Uterus (tissue), 4 donors: ENCODE measurements around the gene GATA6. TPM values are rescaled to one million over a fixed set of nuclear protein-coding genes. Genes with fewer than 3 reads are reported as not detected.
A peak's percentile ranks its signal among the peaks of the same experiment; 100 is the strongest.

ENCODE experiments used
- DNase-seq, 2 donors: peaks; one replicate each; pipeline ENCODE4 v3.0.0-alpha.2; 2019 to 2020
- H3K27ac ChIP-seq, 2 donors: fragments of 200-600 bp; sonication (generic); 1 replicate in 1 of 2; 2 replicates in 1 of 2; pipeline ENCODE4 v1.5.1; 2016 to 2018
- H3K27me3 ChIP-seq, 2 donors: fragments of 200-600 bp; sonication (generic); one replicate each; pipeline ENCODE4 v1.5.1; 2018 to 2019; ENCODE audit warnings: control low read depth in 1 of 2
- H3K36me3 ChIP-seq, 2 donors: fragments of 200-600 bp; sonication (generic); one replicate each; pipeline ENCODE4 v1.5.1; 2019; ENCODE audit warnings: control low read depth in 1 of 2
- H3K4me1 ChIP-seq, 2 donors: fragments of 200-600 bp; sonication (generic); one replicate each; pipeline ENCODE4 v1.5.1; 2018 to 2019; ENCODE audit warnings: control low read depth in 1 of 2
- H3K4me3 ChIP-seq, 2 donors: fragments of 200-600 bp; sonication (generic); 1 replicate in 1 of 2; 2 replicates in 1 of 2; pipeline ENCODE4 v1.5.1; 2018 to 2019; ENCODE audit warnings: mild to moderate bottlenecking in 1 of 2
- H3K9me3 ChIP-seq, 2 donors: fragments of 200-600 bp; sonication (generic); one replicate each; pipeline ENCODE4 v1.5.1; 2019; ENCODE audit warnings: control low read depth in 1 of 2
- CTCF ChIP-seq, 4 experiments: fragments of 200-600 bp in 2 of 4; fragments of 450-650 bp in 2 of 4; sonication (generic) in 2 of 4; IDR thresholded peaks; one replicate each; pipeline ENCODE4 v1.5.1; 2016 to 2019; ENCODE audit warnings: antibody characterized with exemption in 4 of 4, mild to moderate bottlenecking in 2 of 4, moderate library complexity in 1 of 4
- POLR2A ChIP-seq, 2 donors: fragments of 450-650 bp; IDR thresholded peaks; one replicate each; pipeline ENCODE4 v1.6.1; 2016; ENCODE audit warnings: antibody characterized with exemption in 2 of 2, mild to moderate bottlenecking in 1 of 2, moderate library complexity in 1 of 2
- intact Hi-C: fragments of 100-400 bp; cut with DNase I; formaldehyde crosslinking; loops from one replicate; pipeline ENCODE4 v1.15.1; 2023; ENCODE audit warnings: low total_unique reads
- total RNA-seq, 4 donors: library from RNA; depleted of rRNA in 3 of 4; stranded (reverse); fragments of >200 nt in 3 of 4; gene quantifications; one replicate each; pipeline versions ENCODE4 v1.1.0 to v1.2.4, GENCODE V29; 2014 to 2023
- donor health status: DM: yes; HTN: yes; CAD: no.

The GATA6 gene
- 10 to 100 TPM; 28.2 to 59.6 (median 39.5) TPM for total RNA-seq

GRCh38 chr18:22169011-22169888 lies at the start of gene GATA6:
Gene GATA6, plus strand, starts transcription at chr18:22169589. Its CDS starts 1,556 bp downstream, at chr18:22171145.
- H3K4me1 ChIP-seq = no peaks in the 10 kb centered on the region
- peak within 1 kb of the TSS; percentile 99 to 100 for H3K27ac ChIP-seq
- peak within 1 kb of the TSS; percentile 89 to 96 for H3K4me3 ChIP-seq
- TF ChIP-seq POLR2A (IDR thresholded peaks at IDR 0.05) (peak; percentile 81 to 90), CTCF (IDR thresholded peaks at IDR 0.05) (peak; percentile 27 to 64 (median 60))
- H3K36me3 ChIP-seq = no peaks in the 10 kb centered on the region
- H3K9me3 ChIP-seq = no peaks in the 10 kb centered on the region
- DNase-seq = peak; percentile 93 to 95
- intact Hi-C loops = loop anchor here (10.0 kb wide), 1 partner anchor 396 kb away; no protein-coding TSS in a partner anchor
- no peaks in the 10 kb centered on the region for H3K27me3 ChIP-seq

GRCh38 chr18:22124970-22125369 lies 44.4 kb upstream of the GATA6 start:
- no peak for TF ChIP-seq POLR2A (IDR thresholded peaks at IDR 0.05)
- no peak for TF ChIP-seq CTCF (IDR thresholded peaks at IDR 0.05)
- intact Hi-C loops = no loop called here
- no peaks in the 10 kb centered on the region for H3K36me3 ChIP-seq
- no peaks in the 10 kb centered on the region for H3K9me3 ChIP-seq
- H3K27ac ChIP-seq = no peak overlapping the region
- H3K27me3 ChIP-seq = no peaks in the 10 kb centered on the region
- no peak overlapping the region for H3K4me3 ChIP-seq
- no peak for DNase-seq
- no peaks in the 10 kb centered on the region for H3K4me1 ChIP-seq

GRCh38 chr18:22128954-22129353 lies 40.4 kb upstream of the GATA6 start:
- no peak for TF ChIP-seq POLR2A (IDR thresholded peaks at IDR 0.05)
- TF ChIP-seq CTCF (IDR thresholded peaks at IDR 0.05) = no peak
- intact Hi-C loops = no loop called here
- DNase-seq = no peak
- Histone ChIP-seq H3K9me3 (no peaks in the 10 kb centered on the region), H3K27ac (no peak overlapping the region), H3K27me3 (no peaks in the 10 kb centered on the region), H3K4me3 (no peak overlapping the region), H3K4me1 (no peaks in the 10 kb centered on the region), H3K36me3 (no peaks in the 10 kb centered on the region)

GRCh38 chr18:22129778-22130177 lies 39.6 kb upstream of the GATA6 start:
- H3K27ac ChIP-seq = no peak overlapping the region
- H3K36me3 ChIP-seq = no peaks in the 10 kb centered on the region
- no peaks in the 10 kb centered on the region for H3K9me3 ChIP-seq
- TF ChIP-seq CTCF (IDR thresholded peaks at IDR 0.05) = no peak
- no peak for TF ChIP-seq POLR2A (IDR thresholded peaks at IDR 0.05)
- H3K4me3 ChIP-seq = no peak overlapping the region
- no peak for DNase-seq
- H3K4me1 ChIP-seq = no peaks in the 10 kb centered on the region
- intact Hi-C loops = no loop called here
- H3K27me3 ChIP-seq = no peaks in the 10 kb centered on the region

GRCh38 chr18:22132258-22132657 lies 37.1 kb upstream of the GATA6 start:
- Histone ChIP-seq H3K4me1 (no peaks in the 10 kb centered on the region), H3K27ac (no peak overlapping the region), H3K36me3 (no peaks in the 10 kb centered on the region), H3K27me3 (no peaks in the 10 kb centered on the region), H3K9me3 (no peaks in the 10 kb centered on the region), H3K4me3 (no peak overlapping the region)
- TF ChIP-seq POLR2A (IDR thresholded peaks at IDR 0.05) (no peak), CTCF (IDR thresholded peaks at IDR 0.05) (no peak)
- no peak for DNase-seq
- intact Hi-C loops = no loop called here
